ENCODE results near the gene UBN2.

DNA sequence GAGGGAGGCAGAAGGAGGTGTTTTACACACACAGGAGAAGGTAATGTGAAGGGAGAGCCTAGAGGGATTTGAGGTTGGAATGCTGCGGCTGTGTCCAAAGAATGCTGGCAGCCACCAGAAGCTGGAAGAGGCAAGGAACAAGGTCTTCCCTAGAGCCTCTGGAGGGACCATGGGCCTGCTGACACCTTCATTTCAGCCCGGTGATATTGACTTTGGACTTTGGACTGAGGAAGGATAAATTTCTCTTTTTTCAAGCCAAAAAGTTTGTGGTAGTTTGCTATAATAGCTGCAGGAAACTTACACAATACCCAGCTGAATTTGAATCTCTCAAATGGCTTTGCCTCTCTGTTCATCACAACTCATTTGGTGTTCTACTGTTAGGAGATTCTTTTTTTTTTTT is 34.6 kb downstream of the UBN2 start:
- TF ChIP-seq, protein P1, sequence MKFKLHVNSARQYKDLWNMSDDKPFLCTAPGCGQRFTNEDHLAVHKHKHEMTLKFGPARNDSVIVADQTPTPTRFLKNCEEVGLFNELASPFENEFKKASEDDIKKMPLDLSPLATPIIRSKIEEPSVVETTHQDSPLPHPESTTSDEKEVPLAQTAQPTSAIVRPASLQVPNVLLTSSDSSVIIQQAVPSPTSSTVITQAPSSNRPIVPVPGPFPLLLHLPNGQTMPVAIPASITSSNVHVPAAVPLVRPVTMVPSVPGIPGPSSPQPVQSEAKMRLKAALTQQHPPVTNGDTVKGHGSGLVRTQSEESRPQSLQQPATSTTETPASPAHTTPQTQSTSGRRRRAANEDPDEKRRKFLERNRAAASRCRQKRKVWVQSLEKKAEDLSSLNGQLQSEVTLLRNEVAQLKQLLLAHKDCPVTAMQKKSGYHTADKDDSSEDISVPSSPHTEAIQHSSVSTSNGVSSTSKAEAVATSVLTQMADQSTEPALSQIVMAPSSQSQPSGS (IDR thresholded peaks at IDR 0.05; ENCODE audit: low read length) = no peak
- TF ChIP-seq RBBP5 (conservative IDR thresholded peaks at IDR 0.05) = no peak
